Measurements from ENCODE around the gene TUBB2B.
"Not testable (repeated sequence)": the region's sequence is repeated elsewhere in the genome, so short reads cannot be mapped to it uniquely, and the experiment has no call there.

DNA sequence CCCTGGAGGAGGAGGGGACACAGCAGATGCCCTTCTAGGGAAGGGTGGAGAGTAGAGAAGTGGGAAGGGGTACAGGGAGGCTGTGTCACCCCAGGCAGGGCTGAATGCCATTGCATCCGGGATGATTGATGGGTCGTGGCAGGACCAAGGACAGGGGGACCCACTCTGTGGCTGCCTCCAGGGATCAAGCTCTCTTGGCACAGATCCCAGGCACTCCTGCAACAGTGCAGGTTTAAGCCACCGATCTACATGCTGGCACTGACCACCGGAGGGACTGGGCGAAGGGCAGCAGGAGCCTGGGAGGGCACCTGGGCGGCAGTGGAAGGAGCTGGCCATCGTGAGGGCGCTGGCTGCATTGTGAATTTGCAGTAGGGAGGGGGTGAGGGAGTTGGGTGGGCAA, 47.5 kb downstream of the TUBB2B start:
- not testable (repeated sequence) for TF ChIP-seq CTCF (IDR thresholded peaks at IDR 0.05 in 2 of 3, conservative IDR thresholded peaks at IDR 0.05 in 1 of 3; ENCODE audit: borderline replicate concordance in 1 of 3, insufficient read depth in 1 of 3, low read depth in 2 of 3, low read length in 2 of 3); POLR2AphosphoS5 (IDR thresholded peaks at IDR 0.05; ENCODE audit: low read depth, low read length); POLR2A (IDR thresholded peaks at IDR 0.05; ENCODE audit: borderline replicate concordance, extremely low read depth, insufficient read depth, insufficient read length); EZH2phosphoT487 (IDR thresholded peaks at IDR 0.05; ENCODE audit: borderline replicate concordance); JUND (IDR thresholded peaks at IDR 0.05); RAD21 (IDR thresholded peaks at IDR 0.05; ENCODE audit: low read depth); SIN3A (IDR thresholded peaks at IDR 0.05; ENCODE audit: low read depth)
- TF ChIP-seq, protein P1, sequence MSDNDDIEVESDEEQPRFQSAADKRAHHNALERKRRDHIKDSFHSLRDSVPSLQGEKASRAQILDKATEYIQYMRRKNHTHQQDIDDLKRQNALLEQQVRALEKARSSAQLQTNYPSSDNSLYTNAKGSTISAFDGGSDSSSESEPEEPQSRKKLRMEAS (IDR thresholded peaks at IDR 0.05): not testable (repeated sequence)

Data from HCT116 (cell line).